RWPE1 (cell line): ENCODE results near the gene EPHB2.

Experiments
- CTCF ChIA-PET: fragments of 350-600 bp; sonication (Branson Sonifier 250); formaldehyde crosslinking; extraction: SDS; loops from one replicate; lab custom pipeline; 2021; lab: Yijun Ruan, JAX
- POLR2A ChIA-PET: fragments of 400-600 bp; formaldehyde crosslinking; extraction: SDS; loops from one replicate; lab custom pipeline; 2020; ENCODE audit warnings: antibody characterized with exemption; ENCODE audit not compliant: low non-redundant PET; lab: Yijun Ruan, JAX
- DNase-seq: peaks from one replicate; pipeline ENCODE4 v3.0.0; 2012; ENCODE audit warnings: low spot score
- H3K27ac ChIP-seq: fragments of 450-650 bp; 2 replicates; pipeline ENCODE4 v1.5.1; 2017
- TF ChIP-seq, protein P1 (sequence below): fragments of 450-650 bp; conservative IDR thresholded peaks from 2 replicates; pipeline ENCODE4 v1.5.1; 2017; ENCODE audit warnings: low read depth, mild to moderate bottlenecking

The EPHB2 gene

DNA sequence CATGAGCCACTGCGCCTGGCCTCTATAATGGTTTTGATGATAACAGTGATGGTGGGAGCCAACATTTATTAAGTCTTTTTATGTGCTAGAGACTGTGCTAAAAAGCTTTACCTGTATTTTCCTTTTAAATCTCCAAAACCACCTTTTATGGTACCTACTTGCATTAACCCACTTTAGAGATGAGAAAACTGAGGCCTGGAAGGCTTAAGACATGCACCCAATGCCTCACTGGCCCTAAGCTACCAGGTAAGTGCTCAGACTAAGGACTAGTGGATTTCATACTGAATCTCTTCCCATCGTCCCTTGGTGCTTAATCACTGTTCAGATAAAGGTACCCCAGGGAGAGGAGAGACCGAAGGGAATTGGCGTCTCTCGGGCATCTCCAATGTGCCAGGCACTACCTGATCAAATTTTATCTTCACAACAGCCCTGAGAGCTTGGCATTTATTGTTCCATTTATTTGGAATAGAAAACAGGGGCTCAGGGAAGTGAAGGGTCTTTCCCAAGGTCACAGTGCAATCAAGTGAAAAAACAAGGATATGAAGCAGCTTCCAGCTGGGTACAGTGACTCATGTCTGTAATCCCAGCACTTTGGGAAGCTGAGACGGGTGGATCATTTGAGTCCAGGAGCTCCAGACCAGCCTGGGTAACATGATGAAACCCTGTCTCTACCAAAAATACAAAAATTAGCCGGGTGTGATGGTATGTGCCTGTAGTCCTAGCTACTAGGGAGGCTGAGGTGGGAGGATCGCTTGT is 177.9 kb downstream of the EPHB2 start:
- H3K27ac ChIP-seq = peak overlapping the region; percentile 72
- ChIA-PET CTCF (interaction anchor here (0.5 to 2.3 kb wide), 13 partner anchors 10 to 214 kb away, joined by 3 to 22 read pairs (median 4); no protein-coding TSS in a partner anchor), POLR2A (no interaction called here)
- TF ChIP-seq, protein P1, sequence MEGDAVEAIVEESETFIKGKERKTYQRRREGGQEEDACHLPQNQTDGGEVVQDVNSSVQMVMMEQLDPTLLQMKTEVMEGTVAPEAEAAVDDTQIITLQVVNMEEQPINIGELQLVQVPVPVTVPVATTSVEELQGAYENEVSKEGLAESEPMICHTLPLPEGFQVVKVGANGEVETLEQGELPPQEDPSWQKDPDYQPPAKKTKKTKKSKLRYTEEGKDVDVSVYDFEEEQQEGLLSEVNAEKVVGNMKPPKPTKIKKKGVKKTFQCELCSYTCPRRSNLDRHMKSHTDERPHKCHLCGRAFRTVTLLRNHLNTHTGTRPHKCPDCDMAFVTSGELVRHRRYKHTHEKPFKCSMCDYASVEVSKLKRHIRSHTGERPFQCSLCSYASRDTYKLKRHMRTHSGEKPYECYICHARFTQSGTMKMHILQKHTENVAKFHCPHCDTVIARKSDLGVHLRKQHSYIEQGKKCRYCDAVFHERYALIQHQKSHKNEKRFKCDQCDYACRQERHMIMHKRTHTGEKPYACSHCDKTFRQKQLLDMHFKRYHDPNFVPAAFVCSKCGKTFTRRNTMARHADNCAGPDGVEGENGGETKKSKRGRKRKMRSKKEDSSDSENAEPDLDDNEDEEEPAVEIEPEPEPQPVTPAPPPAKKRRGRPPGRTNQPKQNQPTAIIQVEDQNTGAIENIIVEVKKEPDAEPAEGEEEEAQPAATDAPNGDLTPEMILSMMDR = no peak
- DNase-seq = no peak

DNA sequence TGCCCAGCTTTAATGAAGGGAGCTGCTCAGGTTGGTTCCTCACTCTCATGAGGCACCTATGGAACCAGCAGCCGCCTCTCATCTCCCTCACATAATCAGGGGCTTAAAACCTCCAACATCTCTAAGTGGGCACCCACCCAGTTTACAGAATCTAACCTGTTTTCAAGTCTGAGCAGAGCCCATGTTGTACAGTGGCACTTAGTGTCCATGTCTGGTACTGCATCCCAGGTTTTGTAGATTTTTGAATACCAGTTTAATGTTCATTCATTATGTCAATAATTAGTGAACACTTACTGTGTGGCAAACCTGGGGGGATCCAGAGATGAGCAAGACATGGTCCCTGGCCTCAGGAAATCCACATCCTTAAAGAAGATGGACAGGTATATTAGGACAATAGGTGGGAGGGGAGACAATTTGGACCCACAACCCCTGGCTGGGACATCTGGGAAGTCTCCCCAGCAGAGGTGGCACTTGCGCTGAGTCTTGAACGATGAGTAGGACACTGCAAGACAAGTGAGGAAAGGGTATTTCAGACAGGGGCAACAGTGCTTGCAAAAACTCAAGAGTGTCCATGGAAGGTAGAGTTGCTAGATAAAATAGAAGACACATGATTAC is 178.7 kb downstream of the EPHB2 start:
- TF ChIP-seq, protein P1 = peak; percentile 89
- peak; percentile 69 for DNase-seq
- peak overlapping the region; percentile 72 for H3K27ac ChIP-seq
- ChIA-PET POLR2A (no interaction called here), CTCF (interaction anchor here (0.5 to 2.3 kb wide), 16 partner anchors 9 to 536 kb away, joined by 3 to 22 read pairs (median 4); no protein-coding TSS in a partner anchor)

DNA sequence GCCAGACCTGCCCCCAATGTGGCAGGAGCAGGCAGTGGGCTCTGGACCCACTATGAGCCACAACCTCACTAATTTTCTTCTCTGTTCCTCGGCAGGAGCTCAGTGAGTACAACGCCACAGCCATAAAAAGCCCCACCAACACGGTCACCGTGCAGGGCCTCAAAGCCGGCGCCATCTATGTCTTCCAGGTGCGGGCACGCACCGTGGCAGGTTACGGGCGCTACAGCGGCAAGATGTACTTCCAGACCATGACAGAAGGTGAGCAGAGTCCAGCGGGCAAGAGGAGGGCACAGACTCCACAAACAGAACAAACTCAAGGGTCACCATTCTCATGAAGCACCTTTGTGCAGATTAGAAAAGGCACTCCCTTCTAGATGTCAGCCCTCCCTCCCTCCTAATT is 182.2 kb downstream of the EPHB2 start:
- CTCF ChIA-PET = interaction anchor here (0.6 kb wide), 1 partner anchor 16 kb away, joined by 3 read pairs; no protein-coding TSS in a partner anchor
- DNase-seq = no peak
- POLR2A ChIA-PET = no interaction called here
- TF ChIP-seq, protein P1 = no peak
- H3K27ac ChIP-seq = no peak overlapping the region

DNA sequence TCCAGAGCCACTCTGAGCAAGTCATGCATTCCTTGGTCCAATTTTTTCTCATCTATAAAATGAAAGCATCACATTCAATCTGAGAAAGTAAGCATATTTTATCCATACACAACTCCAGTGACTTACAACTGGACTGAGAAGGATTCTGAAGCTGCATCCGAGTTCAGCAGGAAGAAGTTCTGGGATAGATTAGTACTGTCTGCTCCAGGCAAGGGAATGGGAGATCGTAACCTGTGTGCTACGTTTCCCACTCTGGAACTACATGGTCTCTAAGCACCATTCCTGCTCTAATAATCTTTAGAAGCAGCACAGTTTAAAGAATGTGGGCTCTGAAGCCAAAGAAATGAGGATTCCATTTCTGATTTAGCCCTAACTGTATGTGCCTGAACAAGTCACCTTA is 182.7 kb downstream of the EPHB2 start:
- POLR2A ChIA-PET = no interaction called here
- DNase-seq = no peak
- CTCF ChIA-PET = interaction anchor here (0.6 kb wide), 1 partner anchor 15 kb away, joined by 3 read pairs; no protein-coding TSS in a partner anchor
- TF ChIP-seq, protein P1 = no peak
- no peak overlapping the region for H3K27ac ChIP-seq

DNA sequence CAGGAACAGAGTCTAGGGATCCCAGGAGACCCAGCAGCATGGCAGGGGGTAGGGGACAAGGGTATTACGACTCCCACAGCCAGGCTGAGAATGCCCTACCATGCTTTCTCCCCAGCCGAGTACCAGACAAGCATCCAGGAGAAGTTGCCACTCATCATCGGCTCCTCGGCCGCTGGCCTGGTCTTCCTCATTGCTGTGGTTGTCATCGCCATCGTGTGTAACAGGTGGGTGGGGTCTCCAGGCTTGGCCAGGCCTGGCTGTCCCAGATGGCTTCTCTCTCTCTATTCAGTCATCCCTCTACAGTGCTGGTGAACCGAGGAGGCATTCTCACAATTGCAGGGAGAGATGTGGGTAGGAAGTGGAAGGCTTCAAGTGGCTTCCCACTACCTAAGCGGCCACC is 184.7 kb downstream of the EPHB2 start:
- ChIA-PET POLR2A (no interaction called here), CTCF (no interaction called here)
- no peak overlapping the region for H3K27ac ChIP-seq
- DNase-seq = no peak
- TF ChIP-seq, protein P1 = no peak

DNA sequence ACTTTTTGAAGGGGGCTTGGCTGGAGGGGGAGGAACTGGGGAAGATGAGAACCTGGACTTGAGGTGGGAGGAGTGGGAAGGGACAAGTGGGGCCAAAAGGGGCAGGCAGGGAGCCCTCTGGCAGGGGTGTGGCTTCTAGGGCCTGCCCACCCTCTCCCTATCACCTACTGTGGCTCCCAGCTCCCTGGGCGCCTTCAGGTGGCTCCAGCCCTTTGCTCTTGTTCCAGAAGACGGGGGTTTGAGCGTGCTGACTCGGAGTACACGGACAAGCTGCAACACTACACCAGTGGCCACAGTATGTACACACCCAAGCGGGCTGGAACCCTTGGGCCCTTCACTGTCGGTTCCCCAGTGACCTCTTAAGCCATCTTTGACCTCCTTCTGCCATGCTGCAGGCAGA is 185.5 kb downstream of the EPHB2 start:
- DNase-seq = no peak
- H3K27ac ChIP-seq = no peak overlapping the region
- TF ChIP-seq, protein P1 = no peak
- CTCF ChIA-PET = no interaction called here
- POLR2A ChIA-PET = no interaction called here
